Measurements from ENCODE around the gene IFNA14.
"Not testable (repeated sequence)": the region's sequence is repeated elsewhere in the genome, so short reads cannot be mapped to it uniquely, and the experiment has no call there.

DNA sequence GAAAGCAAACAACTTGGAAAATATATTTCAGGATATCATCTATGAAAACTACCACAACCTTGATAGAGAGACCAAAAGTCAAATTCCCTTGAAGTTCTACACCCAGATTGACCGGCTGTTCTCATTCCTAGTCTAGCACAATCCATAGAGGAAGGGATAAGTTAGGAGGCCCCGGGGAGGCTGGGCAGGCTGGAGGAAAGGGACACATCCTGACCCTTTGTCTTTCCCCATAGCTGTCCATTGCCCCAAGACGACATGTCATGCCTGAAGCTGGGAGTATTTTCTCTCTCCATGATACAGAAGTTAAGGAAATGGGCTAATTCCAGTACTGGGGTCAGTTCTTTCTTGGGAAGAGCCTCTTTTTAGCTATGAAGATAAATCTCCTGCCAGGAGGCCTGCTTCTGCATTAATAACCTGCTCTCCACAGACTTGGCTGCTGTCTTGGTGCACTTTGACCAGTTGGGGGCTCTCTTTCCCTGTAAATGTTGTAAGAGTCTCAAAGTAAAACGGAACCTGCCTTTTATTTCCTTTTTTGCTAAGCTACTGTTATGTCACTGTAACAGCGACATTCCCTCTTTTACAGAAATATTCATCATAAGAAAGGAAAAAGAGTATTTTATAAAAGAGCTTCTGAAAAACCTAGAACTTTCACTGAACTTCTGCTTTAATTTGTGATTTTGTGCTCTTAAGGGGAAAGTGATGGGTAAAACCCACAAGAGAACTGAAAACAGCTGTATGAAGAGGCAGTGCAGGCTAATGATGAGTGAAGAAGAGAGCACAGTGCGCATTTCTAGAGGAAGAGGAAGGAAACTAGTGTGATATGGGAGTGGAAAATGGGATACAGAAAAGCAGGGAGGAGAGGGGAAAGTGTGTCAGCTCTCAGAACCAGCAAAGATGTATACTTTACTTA is 44.7 kb downstream of the IFNA14 start:
- peak; percentile 57 for TF ChIP-seq CTCF (IDR thresholded peaks at IDR 0.05; ENCODE audit: low read length)
- TF ChIP-seq EZH2 (IDR thresholded peaks at IDR 0.05; ENCODE audit: borderline replicate concordance, low read length), result not testable (repeated sequence)

Measured in OCI-LY1 (cell line).